Measurements from ENCODE around the gene FUT8. TPM values are rescaled to one million over a fixed set of nuclear protein-coding genes. Genes with fewer than 3 reads are reported as not detected.

FUT8 gene
- total RNA-seq, 5 donors from 2014 or later (not counting 1 experiment from before 2014, with no cell fraction given) = 37.6 to 51.7 (median 43.9) TPM

DNA sequence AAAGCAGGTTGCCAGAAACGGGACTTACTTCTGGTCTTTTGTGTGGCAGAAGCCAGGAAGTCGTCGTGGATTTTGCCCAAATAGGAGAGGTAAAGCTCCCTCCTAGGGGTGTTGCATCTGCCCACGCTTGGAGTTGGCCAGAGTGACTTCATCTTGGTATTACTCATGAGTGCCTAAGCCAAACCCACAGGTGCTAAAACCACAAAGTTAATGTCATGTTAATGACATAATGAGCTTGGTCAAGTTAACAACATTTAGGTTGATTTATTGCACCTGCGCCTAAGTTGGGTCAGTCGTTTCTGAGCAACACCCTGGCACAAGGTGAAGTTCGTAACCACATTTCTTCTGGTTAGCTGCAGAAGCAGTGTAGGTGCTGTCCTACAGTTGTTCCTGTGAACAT, 225.2 kb downstream of the FUT8 start:
- WGBS (ENCODE audit: insufficient coverage) = 33% methylated on average over 3 of the region's 7 CpGs
- ATAC-seq (replicated peaks in 1 of 4) = peak in 3 of 4 experiments; percentile 24 to 82 (median 49)
- Histone ChIP-seq H3K27ac (ENCODE audit: low read length) (no peak overlapping the region), H3K36me3 (ENCODE audit: control insufficient read depth in 2 of 2, extremely low read depth in 1 of 2, insufficient read depth in 1 of 2, low read length in 1 of 2) (no peaks in the 10 kb centered on the region), H3K9me3 (no peaks in the 10 kb centered on the region), H3K4me1 (ENCODE audit: control insufficient read depth in 1 of 2, extremely low read depth in 1 of 2, insufficient read depth in 2 of 2, low read length in 2 of 2) (peaks cover 2 to 8% of the 10 kb centered on the region in 2 experiments), H3K27me3 (replicated peaks in 1 of 2; ENCODE audit: control insufficient read depth in 2 of 2, extremely low read depth in 1 of 2, insufficient read depth in 2 of 2, low read length in 1 of 2) (no peaks in the 10 kb centered on the region), H3K4me3 (ENCODE audit: control insufficient read depth in 1 of 2, extremely low read depth in 1 of 2, low read length in 1 of 2) (no peak overlapping the region)
- ChIA-PET CTCF (interaction anchor here in 1 of 2 donors (0.7 to 1.4 kb wide), 2 partner anchors 11 to 836 kb away, joined by 3 to 4 read pairs; no protein-coding TSS in a partner anchor), POLR2A (interaction anchor here in 1 of 2 donors (0.7 kb wide), 1 partner anchor 22 kb away, joined by 7 read pairs; no protein-coding TSS in a partner anchor)
- no peaks in the 10 kb centered on the region for H3K27me3 Mint-ChIP-seq
- peak overlapping the region in 1 of 3 donors; percentile 9 for H3K4me3 Mint-ChIP-seq
- DNase-seq = peak in 11 of 35 experiments; percentile 0 to 38 (median 7)
- peak overlapping the region; percentile 34 to 49 for H3K27ac Mint-ChIP-seq
- H3K4me1 Mint-ChIP-seq = peaks cover 29 to 45% (median 43%) of the 10 kb centered on the region in 3 donors
- H3K36me3 Mint-ChIP-seq = peaks cover 53% of the 10 kb centered on the region
- no peaks in the 10 kb centered on the region for H3K9me3 Mint-ChIP-seq

DNA sequence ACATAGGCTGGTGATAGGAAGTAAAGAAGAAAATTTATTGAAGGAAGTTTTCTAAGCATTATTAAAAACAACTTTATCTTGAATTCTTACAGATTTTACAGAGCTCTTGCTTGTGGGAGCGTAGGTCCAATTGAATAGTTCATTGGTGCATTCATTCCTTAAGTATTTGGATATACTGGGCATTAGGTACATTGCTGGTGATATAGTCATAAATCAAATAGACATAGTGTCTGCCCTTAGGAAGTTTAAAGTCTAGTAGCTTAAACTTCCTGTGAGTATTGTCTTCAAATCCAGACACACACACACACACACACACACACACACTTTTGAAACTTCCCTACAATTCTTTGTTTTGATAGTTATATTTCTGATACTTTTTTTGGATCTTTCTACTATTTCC, 226.7 kb downstream of the FUT8 start:
- Mint-ChIP-seq H3K36me3 (peaks cover 57% of the 10 kb centered on the region), H3K4me1 (peaks cover 29 to 45% (median 43%) of the 10 kb centered on the region in 3 donors), H3K4me3 (no peak overlapping the region), H3K27ac (no peak overlapping the region), H3K9me3 (no peaks in the 10 kb centered on the region), H3K27me3 (no peaks in the 10 kb centered on the region)
- Histone ChIP-seq H3K36me3 (ENCODE audit: control insufficient read depth in 2 of 2, extremely low read depth in 1 of 2, insufficient read depth in 1 of 2, low read length in 1 of 2) (no peaks in the 10 kb centered on the region), H3K9me3 (no peaks in the 10 kb centered on the region), H3K27ac (ENCODE audit: low read length) (no peak overlapping the region), H3K4me1 (ENCODE audit: control insufficient read depth in 1 of 2, extremely low read depth in 1 of 2, insufficient read depth in 2 of 2, low read length in 2 of 2) (peaks cover 2 to 8% of the 10 kb centered on the region in 2 experiments), H3K4me3 (ENCODE audit: control insufficient read depth in 1 of 2, extremely low read depth in 1 of 2, low read length in 1 of 2) (no peak overlapping the region), H3K27me3 (replicated peaks in 1 of 2; ENCODE audit: control insufficient read depth in 2 of 2, extremely low read depth in 1 of 2, insufficient read depth in 2 of 2, low read length in 1 of 2) (no peaks in the 10 kb centered on the region)
- ATAC-seq (replicated peaks in 1 of 4) (no peak), DNase-seq (no peak)
- CTCF ChIA-PET = interaction anchor here in 1 of 2 donors (0.5 to 0.6 kb wide), 3 partner anchors 39 to 470 kb away, joined by 3 to 8 read pairs (median 3); no protein-coding TSS in a partner anchor
- POLR2A ChIA-PET = interaction anchor here (0.6 kb wide), 2 partner anchors 81 to 84 kb away, joined by 4 to 10 read pairs; no protein-coding TSS in a partner anchor
- WGBS (ENCODE audit: insufficient coverage) = no CpG with 5 or more reads among the region's 1 CpG

DNA sequence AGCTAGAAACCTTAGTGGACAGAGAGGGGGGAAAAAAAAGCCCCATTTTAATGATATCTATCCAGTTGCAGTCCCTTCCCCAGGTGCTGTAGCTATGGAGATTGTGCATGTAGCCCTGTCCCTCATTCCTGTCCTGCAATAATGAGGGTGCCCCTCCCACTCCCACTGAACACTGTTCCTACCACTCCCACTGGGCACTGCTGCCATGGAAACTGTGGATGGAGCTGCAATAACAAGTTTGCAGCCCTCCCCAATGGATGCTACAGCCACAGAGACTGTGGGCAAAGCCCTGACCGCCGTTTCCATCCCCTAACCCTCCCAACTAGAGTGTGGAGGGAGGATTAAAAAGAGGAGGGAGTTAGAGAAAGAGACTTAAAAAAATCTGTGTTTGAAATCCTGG, 238.3 kb downstream of the FUT8 start:
- Histone ChIP-seq H3K27me3 (replicated peaks in 1 of 2; ENCODE audit: control insufficient read depth in 2 of 2, extremely low read depth in 1 of 2, insufficient read depth in 2 of 2, low read length in 1 of 2) (no peaks in the 10 kb centered on the region), H3K9me3 (no peaks in the 10 kb centered on the region), H3K4me1 (ENCODE audit: control insufficient read depth in 1 of 2, extremely low read depth in 1 of 2, insufficient read depth in 2 of 2, low read length in 2 of 2) (no peaks in the 10 kb centered on the region), H3K27ac (ENCODE audit: low read length) (no peak overlapping the region), H3K36me3 (ENCODE audit: control insufficient read depth in 2 of 2, extremely low read depth in 1 of 2, insufficient read depth in 1 of 2, low read length in 1 of 2) (peaks cover 0 to 3% of the 10 kb centered on the region in 2 donors), H3K4me3 (ENCODE audit: control insufficient read depth in 1 of 2, extremely low read depth in 1 of 2, low read length in 1 of 2) (no peak overlapping the region)
- DNase-seq = no peak
- peaks cover 0 to 4% (median 0%) of the 10 kb centered on the region in 3 donors for H3K9me3 Mint-ChIP-seq
- WGBS (ENCODE audit: insufficient coverage) = no CpG with 5 or more reads among the region's 2 CpGs
- no peak for ATAC-seq (replicated peaks in 1 of 4)
- no peaks in the 10 kb centered on the region for H3K4me1 Mint-ChIP-seq
- no peaks in the 10 kb centered on the region for H3K27me3 Mint-ChIP-seq
- no peak overlapping the region for H3K4me3 Mint-ChIP-seq
- peaks cover 42% of the 10 kb centered on the region for H3K36me3 Mint-ChIP-seq
- ChIA-PET POLR2A (no interaction called here), CTCF (interaction anchor here in 1 of 2 donors (0.5 kb wide), 1 partner anchor 9 kb away, joined by 4 read pairs; no protein-coding TSS in a partner anchor)
- H3K27ac Mint-ChIP-seq = no peak overlapping the region

DNA sequence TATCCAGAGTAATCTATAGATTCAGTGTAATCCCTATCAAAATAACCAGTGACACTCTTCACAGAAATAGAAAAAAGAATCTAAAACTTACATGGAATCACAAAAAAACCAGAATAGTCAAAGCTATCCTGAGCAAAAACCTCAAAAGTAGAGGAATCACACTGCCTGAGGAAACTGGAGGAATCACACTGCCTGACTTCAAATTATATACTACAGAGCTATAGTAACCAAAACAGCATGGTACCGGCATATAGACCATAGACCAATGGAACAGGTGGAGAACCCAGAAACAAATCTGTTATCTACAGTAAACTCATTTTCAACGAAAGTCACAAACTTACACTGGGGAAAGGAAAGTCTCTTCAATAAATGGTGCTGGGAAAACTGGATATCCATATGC, 244.0 kb downstream of the FUT8 start:
- Histone ChIP-seq H3K9me3 (peaks cover 2% of the 10 kb centered on the region), H3K4me1 (ENCODE audit: control insufficient read depth in 1 of 2, extremely low read depth in 1 of 2, insufficient read depth in 2 of 2, low read length in 2 of 2) (no peaks in the 10 kb centered on the region), H3K27ac (ENCODE audit: low read length) (no peak overlapping the region), H3K27me3 (replicated peaks in 1 of 2; ENCODE audit: control insufficient read depth in 2 of 2, extremely low read depth in 1 of 2, insufficient read depth in 2 of 2, low read length in 1 of 2) (no peaks in the 10 kb centered on the region), H3K4me3 (ENCODE audit: control insufficient read depth in 1 of 2, extremely low read depth in 1 of 2, low read length in 1 of 2) (no peak overlapping the region), H3K36me3 (ENCODE audit: control insufficient read depth in 2 of 2, extremely low read depth in 1 of 2, insufficient read depth in 1 of 2, low read length in 1 of 2) (no peaks in the 10 kb centered on the region)
- H3K36me3 Mint-ChIP-seq = peaks cover 36% of the 10 kb centered on the region
- CTCF ChIA-PET = no interaction called here
- POLR2A ChIA-PET = no interaction called here
- DNase-seq = no peak
- no peak for ATAC-seq (replicated peaks in 1 of 4)
- H3K27ac Mint-ChIP-seq = no peak overlapping the region
- no peaks in the 10 kb centered on the region for H3K27me3 Mint-ChIP-seq
- peaks cover 2 to 5% (median 4%) of the 10 kb centered on the region in 3 donors for H3K9me3 Mint-ChIP-seq
- no peak overlapping the region for H3K4me3 Mint-ChIP-seq
- WGBS (ENCODE audit: insufficient coverage) = no CpG with 5 or more reads among the region's 2 CpGs
- H3K4me1 Mint-ChIP-seq = no peaks in the 10 kb centered on the region

DNA sequence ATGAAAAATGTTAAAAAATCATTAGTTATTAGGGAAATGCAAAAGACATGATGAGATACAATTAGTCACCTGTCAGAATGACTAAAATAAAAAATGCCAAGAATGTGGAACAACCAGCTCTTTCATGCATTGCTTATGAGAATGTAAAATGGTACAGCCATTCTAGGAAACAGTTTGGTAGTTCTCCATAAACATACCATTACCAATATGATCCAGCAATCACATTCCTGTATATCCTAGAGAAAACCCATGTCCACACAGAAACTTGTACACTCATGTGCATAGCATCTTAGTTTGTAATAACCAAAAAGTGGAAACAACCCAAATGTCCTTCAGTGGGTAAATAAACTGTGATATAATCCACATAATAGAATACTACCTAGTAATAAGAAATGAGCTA, 245.7 kb downstream of the FUT8 start:
- Histone ChIP-seq H3K36me3 (ENCODE audit: control insufficient read depth in 2 of 2, extremely low read depth in 1 of 2, insufficient read depth in 1 of 2, low read length in 1 of 2) (no peaks in the 10 kb centered on the region), H3K27me3 (replicated peaks in 1 of 2; ENCODE audit: control insufficient read depth in 2 of 2, extremely low read depth in 1 of 2, insufficient read depth in 2 of 2, low read length in 1 of 2) (no peaks in the 10 kb centered on the region), H3K4me3 (ENCODE audit: control insufficient read depth in 1 of 2, extremely low read depth in 1 of 2, low read length in 1 of 2) (no peak overlapping the region), H3K4me1 (ENCODE audit: control insufficient read depth in 1 of 2, extremely low read depth in 1 of 2, insufficient read depth in 2 of 2, low read length in 2 of 2) (no peaks in the 10 kb centered on the region), H3K9me3 (peaks cover 2% of the 10 kb centered on the region), H3K27ac (ENCODE audit: low read length) (no peak overlapping the region)
- peaks cover 0 to 3% (median 0%) of the 10 kb centered on the region in 3 donors for H3K4me1 Mint-ChIP-seq
- peaks cover 26% of the 10 kb centered on the region for H3K36me3 Mint-ChIP-seq
- POLR2A ChIA-PET = no interaction called here
- no peak overlapping the region for H3K27ac Mint-ChIP-seq
- DNase-seq (no peak), ATAC-seq (replicated peaks in 1 of 4) (no peak)
- CTCF ChIA-PET = no interaction called here
- H3K9me3 Mint-ChIP-seq = peaks cover 0 to 5% (median 2%) of the 10 kb centered on the region in 3 donors
- H3K27me3 Mint-ChIP-seq = no peaks in the 10 kb centered on the region
- H3K4me3 Mint-ChIP-seq = no peak overlapping the region

DNA sequence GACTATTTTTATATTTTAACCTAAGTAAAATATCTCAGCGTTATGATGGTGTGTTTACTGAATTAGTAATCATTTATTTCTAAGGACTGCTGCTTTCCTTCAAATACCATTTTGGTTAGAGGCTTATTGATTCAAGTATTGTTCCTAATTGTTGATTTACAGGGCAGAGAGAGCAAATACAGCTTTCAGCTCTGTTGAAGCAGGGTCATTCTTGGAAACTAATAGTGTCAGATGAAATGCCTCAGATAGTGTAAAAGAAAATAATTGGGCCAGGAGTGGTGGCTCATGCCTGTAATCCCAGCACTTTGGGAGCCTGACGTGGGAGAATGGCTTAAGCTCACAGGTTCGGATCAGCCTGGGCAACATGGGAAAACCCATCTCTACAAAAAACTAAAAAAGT, 249.3 kb downstream of the FUT8 start:
- H3K9me3 Mint-ChIP-seq = no peaks in the 10 kb centered on the region
- ChIA-PET POLR2A (no interaction called here), CTCF (no interaction called here)

More for the DNA sequence above, 249.3 kb downstream of the FUT8 start:
- Mint-ChIP-seq H3K27me3 (no peaks in the 10 kb centered on the region), H3K36me3 (peaks cover 25% of the 10 kb centered on the region), H3K4me3 (no peak overlapping the region), H3K27ac (no peak overlapping the region), H3K4me1 (peaks cover 0 to 5% (median 3%) of the 10 kb centered on the region in 3 donors)
- Histone ChIP-seq H3K9me3 (no peaks in the 10 kb centered on the region), H3K27me3 (replicated peaks in 1 of 2; ENCODE audit: control insufficient read depth in 2 of 2, extremely low read depth in 1 of 2, insufficient read depth in 2 of 2, low read length in 1 of 2) (no peaks in the 10 kb centered on the region), H3K36me3 (ENCODE audit: control insufficient read depth in 2 of 2, extremely low read depth in 1 of 2, insufficient read depth in 1 of 2, low read length in 1 of 2) (no peaks in the 10 kb centered on the region), H3K27ac (ENCODE audit: low read length) (no peak overlapping the region), H3K4me3 (ENCODE audit: control insufficient read depth in 1 of 2, extremely low read depth in 1 of 2, low read length in 1 of 2) (no peak overlapping the region), H3K4me1 (ENCODE audit: control insufficient read depth in 1 of 2, extremely low read depth in 1 of 2, insufficient read depth in 2 of 2, low read length in 2 of 2) (no peaks in the 10 kb centered on the region)
- no CpG with 5 or more reads among the region's 3 CpGs for WGBS (ENCODE audit: insufficient coverage)
- no peak for ATAC-seq (replicated peaks in 1 of 4)
- DNase-seq = no peak

All from T-cell (primary cell).